CD4-positive, alpha-beta T cell (primary cell): ENCODE measurements around the gene OSBPL10. TPM values are rescaled to one million over a fixed set of nuclear protein-coding genes. Genes with fewer than 3 reads are reported as not detected.

ENCODE experiments used
- ATAC-seq: fragments of 200-7000 bp; cut with Tn5 transposase; one replicate; pipeline ENCODE4 v1.10.0; 2022; ENCODE audit warnings: mild to moderate bottlenecking; ENCODE audit not compliant: poor library complexity
- CTCF ChIA-PET: fragments of 350-600 bp; sonication (Branson Sonifier 250); formaldehyde crosslinking; loops from one replicate; lab custom pipeline; 2021; ENCODE audit warnings: antibody characterized with exemption, inconsistent platforms; lab: Charles Lee
- POLR2A ChIA-PET: fragments of 350-600 bp; sonication (Branson Sonifier 250); formaldehyde crosslinking; loops from one replicate; lab custom pipeline; 2021; ENCODE audit warnings: antibody characterized with exemption, inconsistent platforms; lab: Charles Lee
- DNase-seq, 14 experiments: peaks; one replicate each; pipeline ENCODE4 v3.0.0-alpha.2; 2013 to 2020; ENCODE audit warnings: mixed read lengths in 2 of 14
- H3K27ac ChIP-seq, 2 donors: one replicate each; pipeline versions ENCODE4 v1.5.1 to v1.7.0; 2013; ENCODE audit warnings: low read length in 2 of 2, low read depth in 1 of 2, mild to moderate bottlenecking in 1 of 2
- H3K27me3 ChIP-seq, 2 experiments: 1 replicate in 1 of 2; 2 replicates in 1 of 2; pipeline versions ENCODE4 v1.6.1 to v1.7.0; 2013; ENCODE audit warnings: low read length in 2 of 2, control low read depth in 1 of 2, mild to moderate bottlenecking in 1 of 2, moderate library complexity in 1 of 2; ENCODE audit not compliant: insufficient read depth in 2 of 2, control insufficient read depth in 1 of 2
- H3K36me3 ChIP-seq: one replicate; pipeline ENCODE4 v1.6.1; 2013; ENCODE audit warnings: low read length, control low read depth; ENCODE audit not compliant: insufficient read depth
- H3K4me1 ChIP-seq: one replicate; pipeline ENCODE4 v1.6.1; 2013; ENCODE audit warnings: low read length, control low read depth; ENCODE audit not compliant: insufficient read depth
- H3K4me3 ChIP-seq: one replicate; pipeline ENCODE4 v1.5.1; 2013; ENCODE audit warnings: mild to moderate bottlenecking, low read length, moderate library complexity
- H3K9me3 ChIP-seq, 2 experiments: 1 replicate in 1 of 2; 2 replicates in 1 of 2; pipeline versions ENCODE4 v1.6.1 to v1.7.0; 2013; ENCODE audit warnings: low read length in 2 of 2, mild to moderate bottlenecking in 2 of 2, control low read depth in 1 of 2, moderate library complexity in 1 of 2; ENCODE audit not compliant: control insufficient read depth in 1 of 2, insufficient read depth in 1 of 2
- H3K27ac Mint-ChIP-seq: one replicate; pipeline ENCODE4 v1.8.0; 2020; ENCODE audit warnings: mixed read lengths
- H3K27me3 Mint-ChIP-seq: one replicate; pipeline ENCODE4 v1.8.0; 2021; ENCODE audit warnings: mixed read lengths
- H3K36me3 Mint-ChIP-seq: one replicate; pipeline ENCODE4 v1.8.0; 2021; ENCODE audit warnings: low read depth, mixed read lengths
- H3K4me1 Mint-ChIP-seq: one replicate; pipeline ENCODE4 v1.8.0; 2021; ENCODE audit warnings: low read depth, mixed read lengths
- H3K4me3 Mint-ChIP-seq: one replicate; pipeline ENCODE4 v1.8.0; 2020; ENCODE audit warnings: mild to moderate bottlenecking, mixed read lengths
- H3K9me3 Mint-ChIP-seq: one replicate; pipeline ENCODE4 v1.8.0; 2020; ENCODE audit warnings: mixed read lengths
- intact Hi-C, 2 experiments: fragments of 100-400 bp; cut with DNase I in 1 of 2; cut with micrococcal nuclease in 1 of 2; formaldehyde crosslinking; loops; one replicate each; pipeline versions ENCODE4 v1.15.1 to v1.9.0; 2023 to 2025; cut with DNase I, micrococcal nuclease
- total RNA-seq, 174 experiments: library from RNA in 2 of 174; stranded (reverse) in 2 of 174; gene quantifications; one replicate each; pipeline ENCODE4 v1.2.3 and lab custom pipeline; 2021 to 2026
- TF ChIP-seq, protein P1 (sequence below): fragments of 200-600 bp; IDR thresholded peaks from one replicate; pipeline ENCODE4 v1.8.0; 2022; ENCODE audit warnings: antibody characterized with exemption, mild to moderate bottlenecking

The OSBPL10 gene
- total RNA-seq, 2 experiments from 2014 or later, result not detected

DNA sequence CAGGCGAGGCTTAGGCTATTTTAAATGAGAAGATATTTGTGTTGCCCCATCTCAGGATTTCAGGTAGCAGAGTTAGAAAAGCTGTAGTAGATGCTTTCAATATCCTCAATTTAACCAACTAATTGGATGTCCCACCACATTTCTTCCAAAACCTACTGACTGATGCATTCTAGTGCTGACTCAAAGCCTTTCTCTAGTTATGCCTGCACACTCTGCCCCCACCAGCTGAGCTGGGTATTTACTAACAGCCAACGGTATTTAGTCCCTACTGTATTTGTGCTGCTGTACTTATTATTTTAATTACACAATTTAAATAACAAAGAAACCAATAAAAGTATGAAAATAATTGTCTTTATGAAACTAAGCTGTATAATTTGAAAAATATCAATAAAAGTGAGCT lies 139.5 kb downstream of the OSBPL10 start:
- Histone ChIP-seq H3K27ac (no peak overlapping the region), H3K4me3 (no peak overlapping the region), H3K27me3 (no peaks in the 10 kb centered on the region), H3K9me3 (peaks cover 0 to 4% of the 10 kb centered on the region in 2 experiments), H3K4me1 (no peaks in the 10 kb centered on the region), H3K36me3 (no peaks in the 10 kb centered on the region)
- Mint-ChIP-seq H3K4me3 (no peak overlapping the region), H3K27me3 (peaks cover under 1% of the 10 kb centered on the region), H3K36me3 (no peaks in the 10 kb centered on the region), H3K27ac (no peak overlapping the region), H3K4me1 (no peaks in the 10 kb centered on the region), H3K9me3 (no peaks in the 10 kb centered on the region)
- POLR2A ChIA-PET, result no interaction called here
- intact Hi-C loops, result no loop called here
- TF ChIP-seq, protein P1, sequence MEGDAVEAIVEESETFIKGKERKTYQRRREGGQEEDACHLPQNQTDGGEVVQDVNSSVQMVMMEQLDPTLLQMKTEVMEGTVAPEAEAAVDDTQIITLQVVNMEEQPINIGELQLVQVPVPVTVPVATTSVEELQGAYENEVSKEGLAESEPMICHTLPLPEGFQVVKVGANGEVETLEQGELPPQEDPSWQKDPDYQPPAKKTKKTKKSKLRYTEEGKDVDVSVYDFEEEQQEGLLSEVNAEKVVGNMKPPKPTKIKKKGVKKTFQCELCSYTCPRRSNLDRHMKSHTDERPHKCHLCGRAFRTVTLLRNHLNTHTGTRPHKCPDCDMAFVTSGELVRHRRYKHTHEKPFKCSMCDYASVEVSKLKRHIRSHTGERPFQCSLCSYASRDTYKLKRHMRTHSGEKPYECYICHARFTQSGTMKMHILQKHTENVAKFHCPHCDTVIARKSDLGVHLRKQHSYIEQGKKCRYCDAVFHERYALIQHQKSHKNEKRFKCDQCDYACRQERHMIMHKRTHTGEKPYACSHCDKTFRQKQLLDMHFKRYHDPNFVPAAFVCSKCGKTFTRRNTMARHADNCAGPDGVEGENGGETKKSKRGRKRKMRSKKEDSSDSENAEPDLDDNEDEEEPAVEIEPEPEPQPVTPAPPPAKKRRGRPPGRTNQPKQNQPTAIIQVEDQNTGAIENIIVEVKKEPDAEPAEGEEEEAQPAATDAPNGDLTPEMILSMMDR, result no peak
- CTCF ChIA-PET, result no interaction called here
- DNase-seq (no peak), ATAC-seq (no peak)

DNA sequence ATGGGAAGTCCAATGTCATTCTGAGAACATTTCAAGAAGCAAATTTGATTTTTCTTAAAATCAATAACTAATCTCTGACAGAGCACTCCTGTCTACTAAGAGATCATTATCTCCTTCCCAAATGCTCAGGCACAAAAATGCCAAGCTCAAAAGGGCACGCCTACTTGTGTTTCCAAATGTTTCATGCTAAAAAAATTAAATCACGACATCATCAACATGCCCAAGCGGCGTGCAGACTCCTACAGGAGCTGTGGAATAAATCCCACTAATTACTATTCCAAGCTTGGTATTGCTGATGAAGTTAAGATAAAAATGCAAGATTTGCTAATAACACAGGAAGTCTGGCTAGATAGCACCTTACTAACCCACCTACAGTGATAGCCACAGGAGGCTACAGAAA lies 140.8 kb downstream of the OSBPL10 start:
- H3K36me3 Mint-ChIP-seq, result no peaks in the 10 kb centered on the region
- H3K9me3 Mint-ChIP-seq, result no peaks in the 10 kb centered on the region
- no peak for ATAC-seq
- H3K27ac Mint-ChIP-seq, result no peak overlapping the region
- ChIA-PET CTCF (no interaction called here), POLR2A (no interaction called here)
- no peak overlapping the region for H3K4me3 ChIP-seq
- H3K27me3 ChIP-seq, result no peaks in the 10 kb centered on the region
- H3K9me3 ChIP-seq, result peaks cover 0 to 4% of the 10 kb centered on the region in 2 experiments
- H3K27ac ChIP-seq, result no peak overlapping the region
- TF ChIP-seq, protein P1, result no peak
- H3K4me3 Mint-ChIP-seq, result no peak overlapping the region
- H3K4me1 Mint-ChIP-seq, result no peaks in the 10 kb centered on the region
- no peaks in the 10 kb centered on the region for H3K36me3 ChIP-seq
- no peak for DNase-seq
- intact Hi-C loops, result no loop called here
- H3K27me3 Mint-ChIP-seq, result no peaks in the 10 kb centered on the region
- H3K4me1 ChIP-seq, result no peaks in the 10 kb centered on the region

DNA sequence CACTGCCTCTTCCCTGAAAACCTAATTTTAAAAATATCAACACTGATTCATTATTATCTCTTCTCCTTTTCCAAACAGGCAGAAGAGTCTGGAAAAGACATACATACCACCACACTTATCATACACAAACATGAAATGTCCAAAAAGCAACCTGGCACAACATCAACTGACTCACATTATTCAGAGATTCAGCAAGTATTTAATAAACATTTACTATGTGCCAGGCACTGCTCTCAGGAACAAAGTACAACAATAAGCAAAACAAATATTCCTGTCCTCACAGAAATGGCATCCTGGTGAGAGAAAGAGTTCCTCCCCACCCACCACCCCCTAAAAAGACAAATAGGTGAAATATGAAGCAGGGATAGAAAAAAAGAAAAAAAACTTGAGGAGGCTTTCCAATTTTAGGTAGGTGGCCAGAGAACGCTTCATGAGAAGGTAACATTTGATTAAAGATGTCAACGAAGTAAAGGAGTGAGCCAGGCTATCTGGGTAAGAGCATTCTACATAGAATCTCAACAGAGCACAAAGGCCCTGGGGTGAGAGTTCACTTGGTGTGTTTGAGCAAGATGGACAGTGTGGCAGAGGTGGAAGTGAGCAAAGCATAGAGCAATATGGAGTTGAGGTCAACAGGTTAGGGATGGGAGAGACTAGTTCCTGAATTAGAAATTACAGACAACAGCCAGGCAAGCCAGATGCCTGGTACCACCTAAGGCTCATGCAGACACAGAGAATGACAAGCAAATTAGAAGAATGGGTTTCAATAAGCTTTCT lies 141.7 kb downstream of the OSBPL10 start:
- DNase-seq (no peak), ATAC-seq (no peak)
- intact Hi-C loops, result no loop called here
- ChIA-PET POLR2A (no interaction called here), CTCF (no interaction called here)
- TF ChIP-seq, protein P1, result no peak
- H3K36me3 Mint-ChIP-seq, result no peaks in the 10 kb centered on the region
- no peaks in the 10 kb centered on the region for H3K4me1 Mint-ChIP-seq
- peaks cover 0 to 4% of the 10 kb centered on the region in 2 experiments for H3K9me3 ChIP-seq
- H3K36me3 ChIP-seq, result no peaks in the 10 kb centered on the region
- H3K27me3 ChIP-seq, result no peaks in the 10 kb centered on the region
- no peaks in the 10 kb centered on the region for H3K27me3 Mint-ChIP-seq
- H3K27ac Mint-ChIP-seq, result no peak overlapping the region
- no peak overlapping the region for H3K4me3 Mint-ChIP-seq
- H3K4me1 ChIP-seq, result no peaks in the 10 kb centered on the region
- H3K27ac ChIP-seq, result no peak overlapping the region
- no peaks in the 10 kb centered on the region for H3K9me3 Mint-ChIP-seq
- H3K4me3 ChIP-seq, result no peak overlapping the region
